Activated T-helper 9 cell treated with anti-CD3 and anti-CD28 coated beads, Interleukin-2, amount 50 U/mL, for 16 hours (primary cell): ENCODE measurements around the gene RETREG1.
"Not testable (repeated sequence)": the region's sequence is repeated elsewhere in the genome, so short reads cannot be mapped to it uniquely, and the experiment has no call there.

Experiments
- DNase-seq: peaks from one replicate; pipeline ENCODE4 v3.0.0-alpha.2; 2020; ENCODE audit warnings: low read depth

The RETREG1 gene

GRCh38 chr5:16484081-16484480 lies 132.7 kb downstream of the RETREG1 start:
- no peak for DNase-seq

- no peak for DNase-seq
These were observed 133.4 kb downstream of the RETREG1 start for GRCh38 chr5:16483361-16483760.

- DNase-seq, result no peak
These were observed 133.9 kb downstream of the RETREG1 start for GRCh38 chr5:16482891-16483290.

GRCh38 chr5:16480821-16481538 lies 135.8 kb downstream of the RETREG1 start:
- DNase-seq, result no peak

- no peak for DNase-seq
These were observed 136.7 kb downstream of the RETREG1 start for GRCh38 chr5:16480144-16480543.

GRCh38 chr5:16477541-16477940 lies 139.3 kb downstream of the RETREG1 start:
- DNase-seq, result no peak

- DNase-seq, result not testable (repeated sequence)
These were observed 140.4 kb downstream of the RETREG1 start for GRCh38 chr5:16476417-16476816.

- no peak for DNase-seq
These were observed 145.4 kb downstream of the RETREG1 start for GRCh38 chr5:16471387-16471786.

- no peak for DNase-seq
These were observed 149.2 kb downstream of the RETREG1 start for GRCh38 chr5:16467363-16468219.

GRCh38 chr5:16465544-16466432 lies 151.0 kb downstream of the RETREG1 start, which contains the start of gene ZNF622:
ZNF622 (minus strand) TSS chr5:16465800; CDS start chr5:16465665, 135 bp downstream.
- peak; percentile 83 for DNase-seq

GRCh38 chr5:16464664-16465543 lies 151.9 kb downstream of the RETREG1 start:
- no peak for DNase-seq

- DNase-seq, result no peak
These were observed 152.6 kb downstream of the RETREG1 start for GRCh38 chr5:16464231-16464630.

GRCh38 chr5:16461782-16462181 lies 155.0 kb downstream of the RETREG1 start:
- no peak for DNase-seq

GRCh38 chr5:16461026-16461425 lies 155.8 kb downstream of the RETREG1 start:
- DNase-seq, result no peak

- no peak for DNase-seq
These were observed 157.3 kb downstream of the RETREG1 start for GRCh38 chr5:16459451-16459850.

- no peak for DNase-seq
These were observed 158.9 kb downstream of the RETREG1 start for GRCh38 chr5:16457853-16458252.

- DNase-seq, result no peak
These were observed 159.3 kb downstream of the RETREG1 start for GRCh38 chr5:16457451-16457850.

- DNase-seq, result no peak
These were observed 160.5 kb downstream of the RETREG1 start for GRCh38 chr5:16456103-16456832.

- DNase-seq, result no peak
These were observed 161.1 kb downstream of the RETREG1 start for GRCh38 chr5:16455668-16456067.

- no peak for DNase-seq
These were observed 162.1 kb downstream of the RETREG1 start for GRCh38 chr5:16454686-16455085.
